ENCODE measurements around the gene GIPC2.
"Not testable (repeated sequence)": the region's sequence is repeated elsewhere in the genome, so short reads cannot be mapped to it uniquely, and the experiment has no call there.

The GIPC2 gene

DNA sequence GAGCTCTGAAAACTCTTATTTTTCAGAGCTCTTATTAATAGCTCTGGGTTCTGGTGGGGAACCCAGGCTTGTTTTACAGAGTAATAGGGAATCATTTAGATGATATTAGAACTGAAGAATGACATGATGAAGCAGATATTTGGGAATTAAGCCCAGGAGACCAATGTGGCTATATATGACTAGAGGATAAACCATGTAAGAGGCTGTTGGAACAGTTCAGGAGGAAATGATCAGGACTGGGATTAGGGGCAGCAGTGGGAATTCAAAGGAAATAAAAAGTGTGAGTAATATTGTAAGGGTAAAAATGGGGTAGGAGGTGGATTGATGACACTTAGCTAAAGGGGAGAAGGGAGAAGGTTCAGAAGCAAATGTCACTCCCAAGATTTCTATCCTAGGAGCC lies 58.6 kb downstream of the GIPC2 start:
- TF ChIP-seq POLR2A (IDR thresholded peaks at IDR 0.05; ENCODE audit: low read length) = no peak
- no peak for TF ChIP-seq GATA1 (IDR thresholded peaks at IDR 0.05; ENCODE audit: low read depth, low read length)

DNA sequence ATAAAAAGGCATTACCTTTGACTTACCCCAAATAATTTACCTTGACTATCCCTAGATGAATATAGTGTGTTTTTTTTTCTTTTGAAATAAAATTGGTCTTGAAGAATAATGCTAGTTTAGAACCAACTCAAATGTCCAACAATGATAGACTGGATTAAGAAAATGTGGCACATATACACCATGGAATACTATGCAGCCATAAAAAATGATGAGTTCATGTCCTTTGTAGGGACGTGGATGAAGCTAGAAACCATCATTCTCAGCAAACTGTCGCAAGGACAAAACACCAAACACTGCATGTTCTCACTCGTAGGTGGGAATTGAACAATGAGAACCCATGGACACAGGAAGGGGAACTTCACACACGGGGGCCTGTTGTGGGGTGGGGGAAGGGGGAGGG lies 63.9 kb downstream of the GIPC2 start:
- DNase-seq = not testable (repeated sequence)

More for the DNA sequence above, 58.6 kb downstream of the GIPC2 start:
- DNase-seq = no peak

DNA sequence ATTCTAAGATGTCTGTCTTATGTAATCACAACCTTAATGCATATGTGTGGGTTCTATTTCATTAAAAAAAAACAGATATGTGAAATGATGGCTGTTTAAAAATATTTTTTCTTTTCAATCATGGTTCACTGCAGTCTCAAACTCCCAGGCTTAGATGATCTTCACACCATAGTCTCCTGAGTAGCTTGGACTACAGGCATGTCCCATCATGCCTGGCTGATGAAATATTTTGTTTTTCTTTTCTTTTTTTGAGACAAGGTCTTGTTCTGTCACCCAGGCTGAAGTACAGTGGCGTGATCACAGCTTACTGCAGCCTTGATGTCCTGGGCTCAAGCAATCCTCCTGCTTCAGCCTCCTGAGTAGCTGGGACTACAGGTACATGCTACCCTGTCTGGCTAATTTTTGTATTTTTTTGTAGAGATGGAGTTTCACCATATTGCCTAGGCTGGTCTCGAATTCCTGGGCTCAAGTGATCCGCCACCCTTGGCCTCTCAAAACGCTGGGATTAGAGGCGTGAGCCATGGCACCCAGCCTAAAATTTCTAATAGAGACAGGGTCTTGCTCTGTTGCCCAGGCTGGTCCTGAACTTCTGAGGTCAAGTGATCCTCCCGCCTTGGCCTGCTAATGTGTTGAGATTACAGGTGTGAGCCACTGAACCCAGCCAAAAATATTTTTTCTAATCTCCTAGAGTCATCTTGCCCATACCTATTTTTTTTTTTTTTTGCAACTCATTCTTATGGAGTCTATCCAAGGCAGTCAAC lies 67.6 kb downstream of the GIPC2 start:
- TF ChIP-seq GATA1 (IDR thresholded peaks at IDR 0.05; ENCODE audit: low read depth, low read length) = no peak
- TF ChIP-seq POLR2A (IDR thresholded peaks at IDR 0.05; ENCODE audit: low read length) = no peak
- no peak for DNase-seq

DNA sequence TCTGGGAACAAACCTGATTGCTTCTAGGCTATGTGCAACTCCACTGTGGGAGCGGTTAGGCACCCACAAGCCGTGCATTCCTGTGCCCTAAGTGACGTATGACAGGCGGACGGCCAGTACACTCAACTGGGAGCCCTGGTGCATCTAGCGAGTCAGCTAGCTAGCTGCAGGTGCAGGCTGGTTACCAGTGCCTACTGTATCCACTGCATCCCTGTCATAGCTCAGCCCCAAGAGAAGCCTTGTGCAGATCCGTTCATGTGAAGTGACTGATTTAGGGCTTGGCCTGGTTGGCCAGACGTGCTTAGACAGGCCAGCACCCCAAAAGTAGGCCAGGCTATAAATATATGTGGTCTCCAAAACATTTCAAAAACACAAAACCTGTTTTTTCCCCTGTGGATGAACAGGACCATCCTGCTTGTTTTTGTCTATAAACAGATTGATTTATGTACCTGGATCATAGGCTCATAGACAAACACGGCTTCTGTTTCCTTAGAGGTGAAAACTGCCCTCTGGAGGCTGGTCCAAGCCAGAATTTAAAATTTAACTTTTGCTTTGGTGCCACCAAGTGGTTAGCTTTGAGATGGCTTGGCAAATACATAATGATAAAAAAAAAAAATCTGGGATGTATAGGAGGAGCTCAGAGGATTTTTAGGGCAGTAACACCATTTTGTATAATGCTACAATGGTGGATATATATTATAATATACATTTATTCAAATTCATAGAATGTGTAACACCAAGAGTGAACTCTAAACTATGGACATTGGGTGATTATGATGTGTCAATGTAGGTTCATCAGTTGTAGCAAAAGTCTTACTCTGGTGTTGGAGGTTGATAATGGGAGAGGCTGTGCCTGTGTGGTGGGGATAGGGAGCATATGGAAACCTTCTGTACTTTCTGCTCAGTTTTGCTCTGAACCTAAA lies 68.5 kb downstream of the GIPC2 start:
- no peak for TF ChIP-seq GATA1 (IDR thresholded peaks at IDR 0.05; ENCODE audit: low read depth, low read length)
- peak; percentile 71 to 83 for DNase-seq

DNA sequence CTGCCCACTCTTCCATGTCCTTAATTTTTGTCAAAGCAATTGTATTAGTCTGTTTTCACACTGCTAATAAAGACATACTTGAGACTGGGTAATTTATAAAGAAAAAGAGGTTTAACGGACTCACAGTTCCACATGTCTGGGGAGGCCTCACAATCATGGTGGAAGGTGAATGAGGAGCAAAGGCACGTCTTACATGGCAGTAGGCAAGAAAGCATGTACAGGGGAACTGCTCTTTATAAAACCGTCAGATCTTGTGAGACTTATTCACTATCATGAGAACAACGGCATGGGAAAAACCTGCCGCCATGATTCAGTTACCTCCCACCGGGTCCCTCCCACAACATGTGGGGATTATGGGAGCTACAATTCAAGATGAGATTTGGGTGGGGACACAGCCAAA lies 74.7 kb downstream of the GIPC2 start:
- DNase-seq = not testable (repeated sequence)

DNA sequence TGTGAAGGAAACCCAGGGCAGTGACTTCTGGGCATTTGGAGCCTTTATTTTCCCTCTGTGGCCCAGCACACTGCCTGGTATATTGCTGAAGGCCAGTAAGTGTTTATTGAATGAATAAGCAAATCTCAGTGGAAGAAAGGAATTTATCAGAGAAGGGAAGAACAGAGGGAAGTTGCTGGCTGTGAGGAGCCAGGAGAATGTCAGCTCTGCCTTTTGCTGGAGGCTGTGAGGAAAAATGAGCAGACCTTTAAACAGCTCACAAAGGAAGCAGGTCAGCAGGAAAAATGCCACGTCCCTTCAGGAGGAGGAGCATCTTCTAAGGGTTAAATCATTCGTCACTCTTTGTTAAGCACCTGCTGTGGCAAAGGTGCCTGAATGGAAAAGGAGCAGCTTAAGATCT lies 75.9 kb downstream of the GIPC2 start:
- no peak for DNase-seq
- TF ChIP-seq GATA1 (IDR thresholded peaks at IDR 0.05; ENCODE audit: low read depth, low read length) (no peak), POLR2A (IDR thresholded peaks at IDR 0.05; ENCODE audit: low read length) (no peak)

DNA sequence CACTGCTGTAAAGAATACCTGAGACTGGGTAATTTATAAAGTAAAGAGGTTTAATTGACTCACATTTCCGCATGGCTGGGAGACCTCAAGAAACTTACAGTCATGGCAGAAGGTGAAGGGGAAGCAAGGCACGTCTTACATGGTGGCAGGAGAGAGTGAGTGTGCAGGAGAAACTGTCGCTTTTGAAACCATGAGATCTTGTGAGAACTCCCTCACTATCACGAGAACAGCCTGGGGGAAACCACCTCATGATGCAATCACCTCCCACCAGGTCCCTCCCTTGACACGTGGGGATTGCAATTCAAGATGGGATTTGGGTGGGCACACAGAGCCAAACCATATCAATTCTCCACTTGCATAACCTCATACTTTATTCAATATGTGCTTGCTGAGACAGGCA lies 76.6 kb downstream of the GIPC2 start:
- no peak for DNase-seq
- TF ChIP-seq POLR2A (IDR thresholded peaks at IDR 0.05; ENCODE audit: low read length) = no peak
- no peak for TF ChIP-seq GATA1 (IDR thresholded peaks at IDR 0.05; ENCODE audit: low read depth, low read length)

DNA sequence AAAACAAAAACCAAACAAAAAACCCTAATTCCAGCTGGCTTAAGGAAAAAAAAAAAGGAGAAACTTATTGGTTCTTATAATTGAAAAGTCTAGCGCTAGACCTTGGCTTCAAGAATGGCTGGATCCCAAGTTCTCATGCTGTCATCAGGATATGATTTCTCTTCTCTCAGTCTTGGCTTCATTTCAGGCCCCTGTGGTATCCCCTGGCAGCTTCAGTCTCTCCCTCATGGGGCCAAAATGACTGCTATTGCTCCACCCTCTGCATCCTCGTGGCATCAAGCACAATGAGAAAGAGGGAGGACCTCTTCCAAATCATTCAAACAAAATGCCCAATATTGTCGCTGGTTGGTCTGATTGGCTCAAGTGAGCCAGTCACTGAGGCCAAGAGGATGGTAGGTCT lies 80.7 kb downstream of the GIPC2 start:
- TF ChIP-seq POLR2A (IDR thresholded peaks at IDR 0.05; ENCODE audit: low read length) = no peak
- TF ChIP-seq GATA1 (IDR thresholded peaks at IDR 0.05; ENCODE audit: low read depth, low read length) = no peak
- DNase-seq = no peak

DNA sequence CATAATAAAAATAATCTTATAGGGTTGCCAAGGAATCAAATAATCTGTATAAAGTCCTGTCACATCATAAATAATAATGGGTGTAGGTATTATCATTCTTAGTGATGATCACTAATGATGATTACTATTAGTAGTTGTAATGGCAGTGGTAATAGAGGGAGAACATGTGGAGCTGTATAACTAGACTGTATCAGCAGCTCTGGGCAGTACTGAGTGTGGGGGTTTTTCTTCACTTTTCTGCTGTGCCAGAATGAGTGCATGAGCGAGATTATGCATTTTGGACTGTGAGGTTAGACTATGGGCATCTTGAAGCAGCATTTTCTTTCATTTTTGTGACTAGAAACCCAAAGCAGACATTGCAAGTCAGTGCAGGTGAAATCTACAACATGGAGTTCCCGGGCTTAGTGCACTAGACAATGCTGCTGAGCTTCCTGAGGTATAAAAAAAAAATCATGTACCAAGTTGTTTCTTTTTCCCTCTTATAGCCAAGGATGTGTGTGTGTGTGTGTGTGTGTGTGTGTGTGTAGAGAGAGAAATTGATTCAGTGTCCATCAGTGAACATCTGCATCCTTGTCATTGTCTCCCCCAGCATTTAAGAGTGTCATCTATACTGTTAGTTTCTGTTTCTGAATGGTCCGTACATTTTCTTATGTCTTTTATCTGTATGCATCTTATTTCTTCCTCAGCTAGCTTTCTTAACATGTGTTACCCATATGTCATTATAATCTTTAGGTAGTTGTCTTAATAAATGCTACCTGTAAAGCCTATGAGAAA lies 86.6 kb downstream of the GIPC2 start:
- DNase-seq = no peak
- no peak for TF ChIP-seq POLR2A (IDR thresholded peaks at IDR 0.05; ENCODE audit: low read length)
- no peak for TF ChIP-seq GATA1 (IDR thresholded peaks at IDR 0.05; ENCODE audit: low read depth, low read length)

DNA sequence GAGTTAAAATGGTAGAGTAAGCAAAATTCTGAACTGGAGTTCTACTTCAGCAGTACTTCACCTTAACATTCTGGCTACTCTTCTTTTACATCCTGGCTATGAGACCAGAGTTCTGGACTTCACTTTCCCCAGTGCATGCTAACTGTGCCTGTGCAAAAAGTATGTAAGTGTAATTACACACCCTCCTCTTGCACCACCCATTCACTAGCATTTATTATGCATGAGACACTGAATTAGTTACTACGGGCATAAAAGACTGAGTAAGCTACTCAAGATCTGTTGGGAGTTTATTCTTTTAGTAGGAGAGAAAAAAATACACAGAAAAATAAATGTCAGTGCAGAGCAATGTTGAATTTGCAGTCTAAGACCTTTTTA lies 87.2 kb downstream of the GIPC2 start:
- no peak for DNase-seq
- TF ChIP-seq POLR2A (IDR thresholded peaks at IDR 0.05; ENCODE audit: low read length) (no peak), GATA1 (IDR thresholded peaks at IDR 0.05; ENCODE audit: low read depth, low read length) (no peak)

DNA sequence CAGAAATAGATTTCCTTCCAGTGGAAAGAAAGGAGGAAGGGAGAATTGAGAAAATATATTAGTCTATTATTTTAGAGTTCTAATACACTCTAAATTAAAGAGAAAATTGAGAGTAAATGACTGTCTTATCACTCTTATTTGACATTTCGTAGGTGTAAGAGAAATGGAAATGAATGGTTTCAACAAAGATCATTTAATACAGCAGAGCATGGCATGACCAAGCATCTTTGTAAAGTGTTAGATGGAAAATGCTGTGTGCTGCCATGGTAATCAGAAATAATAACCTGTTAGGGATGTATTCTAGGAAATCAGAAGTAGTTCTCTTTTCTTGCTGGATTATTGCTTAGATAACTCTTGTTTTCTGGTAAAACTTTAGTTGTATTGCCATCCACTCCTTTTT lies 90.9 kb downstream of the GIPC2 start:
- no peak for TF ChIP-seq POLR2A (IDR thresholded peaks at IDR 0.05; ENCODE audit: low read length)
- TF ChIP-seq GATA1 (IDR thresholded peaks at IDR 0.05; ENCODE audit: low read depth, low read length) = no peak
- DNase-seq = no peak

DNA sequence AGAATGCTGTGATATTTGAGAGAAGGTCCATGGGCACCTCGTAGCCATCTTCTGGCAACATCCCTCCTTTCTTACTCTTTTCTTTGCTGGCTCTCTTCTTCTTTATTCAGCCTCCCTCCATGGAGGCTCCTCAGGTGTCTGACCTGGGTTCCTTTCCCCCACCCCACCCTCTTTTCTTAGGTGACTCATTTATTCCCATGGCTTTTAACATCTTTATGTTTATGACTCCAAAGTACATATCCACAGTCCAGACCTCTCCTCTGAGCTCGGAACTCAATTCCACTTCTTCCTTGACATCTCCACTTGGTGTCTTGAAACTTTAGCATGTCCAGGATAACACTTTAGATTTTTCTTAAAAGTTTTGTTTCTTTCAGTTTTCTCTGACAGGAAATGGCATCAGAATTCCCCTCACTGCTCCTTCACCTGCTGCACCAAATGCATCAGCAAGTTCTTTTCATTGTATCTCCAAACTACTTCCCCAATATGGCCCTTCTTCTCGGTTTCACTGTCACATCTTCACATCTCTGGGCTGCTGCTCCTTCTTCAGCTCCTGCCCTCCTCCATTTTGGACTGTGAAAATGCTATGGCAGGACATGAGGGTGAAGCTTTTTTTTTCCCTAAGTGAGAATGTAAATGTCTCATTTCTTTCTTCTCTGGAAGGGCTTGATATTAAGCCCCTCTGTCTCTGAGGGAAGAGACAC lies 95.9 kb downstream of the GIPC2 start:
- TF ChIP-seq POLR2A (IDR thresholded peaks at IDR 0.05; ENCODE audit: low read length) (no peak), GATA1 (IDR thresholded peaks at IDR 0.05; ENCODE audit: low read depth, low read length) (no peak)
- DNase-seq = no peak

DNA sequence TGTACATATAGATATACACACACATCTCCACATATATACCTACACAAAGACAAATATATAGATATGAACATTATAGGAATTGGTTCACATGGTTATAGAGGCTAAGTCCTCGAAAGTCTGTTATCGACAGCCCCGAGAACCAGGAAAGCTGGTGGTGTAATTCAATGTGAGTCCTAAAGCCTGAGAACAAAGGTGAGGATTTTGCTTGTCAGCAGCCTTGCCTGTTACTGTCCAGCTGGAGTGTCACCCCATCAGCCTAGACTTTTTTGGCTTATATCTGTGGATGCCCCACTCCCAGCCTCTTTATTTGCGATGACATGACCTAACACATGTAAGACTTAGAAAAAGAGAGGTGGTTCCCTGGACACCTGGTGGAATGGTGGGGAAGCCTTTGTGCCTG lies 97.0 kb downstream of the GIPC2 start:
- no peak for TF ChIP-seq GATA1 (IDR thresholded peaks at IDR 0.05; ENCODE audit: low read depth, low read length)
- TF ChIP-seq POLR2A (IDR thresholded peaks at IDR 0.05; ENCODE audit: low read length) = no peak
- no peak for DNase-seq

DNA sequence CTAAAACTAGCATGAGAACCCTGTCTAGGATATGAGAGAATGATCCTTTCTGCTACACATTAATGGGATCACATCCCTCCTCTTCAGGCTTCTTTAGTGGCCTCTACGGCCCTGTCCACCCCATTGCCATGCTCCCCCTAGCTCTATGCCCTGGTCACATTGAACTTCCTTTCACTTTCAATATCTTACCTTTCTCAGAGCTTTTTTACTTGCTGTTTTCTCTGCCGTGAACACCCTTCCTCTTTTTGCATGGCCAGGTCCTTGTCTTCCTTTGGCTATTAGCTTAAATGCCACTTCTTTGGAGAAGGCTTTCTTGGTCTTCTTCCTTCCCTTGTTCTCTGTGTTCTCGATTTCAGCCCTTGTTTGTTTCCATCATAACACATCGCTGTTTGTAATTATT lies 97.4 kb downstream of the GIPC2 start:
- TF ChIP-seq GATA1 (IDR thresholded peaks at IDR 0.05; ENCODE audit: low read depth, low read length) (no peak), POLR2A (IDR thresholded peaks at IDR 0.05; ENCODE audit: low read length) (no peak)
- no peak for DNase-seq
